DMS 273 treated with DMSO at 0.1 percent for 48 hours (cell line): ENCODE data around the gene FEV.
"Not testable (repeated sequence)": the region's sequence is repeated elsewhere in the genome, so short reads cannot be mapped to it uniquely, and the experiment has no call there.

Experiments used
- DNase-seq: peaks from one replicate; lab custom pipeline; 2025; lab: John Stamatoyannopoulos, UW

Gene FEV

DNA sequence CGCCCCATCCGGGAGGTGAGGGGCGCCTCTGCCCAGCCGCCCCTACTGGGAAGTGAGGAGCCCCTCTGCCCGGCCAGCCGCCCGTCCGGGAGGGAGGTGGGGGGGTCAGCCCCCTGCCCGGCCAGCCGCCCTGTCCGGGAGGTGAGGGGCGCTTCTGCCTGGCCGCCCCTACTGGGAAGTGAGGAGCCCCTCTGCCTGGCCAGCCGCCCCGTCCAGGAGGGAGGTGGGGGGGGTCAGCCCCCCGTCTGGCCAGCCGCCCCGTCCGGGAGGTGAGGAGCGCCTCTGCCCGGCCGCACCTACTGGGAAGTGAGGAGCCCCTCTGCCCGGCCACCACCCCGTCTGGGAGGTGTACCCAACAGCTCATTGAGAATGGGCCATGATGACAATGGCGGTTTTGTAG, 53.2 kb downstream of the FEV start:
- DNase-seq, result not testable (repeated sequence)
